ENCODE data around the gene LTF.

DNA sequence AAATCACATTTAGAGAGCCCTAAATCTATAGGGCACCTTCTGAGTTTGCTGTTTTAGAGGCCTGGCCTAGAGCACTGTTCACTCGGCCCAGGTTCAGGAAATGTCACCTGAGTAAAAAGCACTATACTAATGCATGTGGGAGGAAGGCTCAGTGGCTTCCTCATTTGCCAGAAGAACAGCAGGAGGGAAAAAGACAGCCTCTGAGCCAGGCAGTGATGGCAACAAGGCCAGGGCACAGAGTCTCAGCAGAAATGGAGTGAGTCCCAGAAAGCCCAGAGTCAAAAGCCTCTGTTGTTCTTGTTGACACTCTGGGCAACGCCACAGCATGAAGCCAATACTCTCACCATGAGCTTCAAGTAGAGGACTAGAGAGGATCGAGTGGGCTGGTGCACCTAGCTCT is 25.9 kb downstream of the LTF start:
- TF ChIP-seq, protein P1, sequence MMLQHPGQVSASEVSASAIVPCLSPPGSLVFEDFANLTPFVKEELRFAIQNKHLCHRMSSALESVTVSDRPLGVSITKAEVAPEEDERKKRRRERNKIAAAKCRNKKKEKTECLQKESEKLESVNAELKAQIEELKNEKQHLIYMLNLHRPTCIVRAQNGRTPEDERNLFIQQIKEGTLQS (IDR thresholded peaks at IDR 0.05): no peak
- TF ChIP-seq, protein P2, sequence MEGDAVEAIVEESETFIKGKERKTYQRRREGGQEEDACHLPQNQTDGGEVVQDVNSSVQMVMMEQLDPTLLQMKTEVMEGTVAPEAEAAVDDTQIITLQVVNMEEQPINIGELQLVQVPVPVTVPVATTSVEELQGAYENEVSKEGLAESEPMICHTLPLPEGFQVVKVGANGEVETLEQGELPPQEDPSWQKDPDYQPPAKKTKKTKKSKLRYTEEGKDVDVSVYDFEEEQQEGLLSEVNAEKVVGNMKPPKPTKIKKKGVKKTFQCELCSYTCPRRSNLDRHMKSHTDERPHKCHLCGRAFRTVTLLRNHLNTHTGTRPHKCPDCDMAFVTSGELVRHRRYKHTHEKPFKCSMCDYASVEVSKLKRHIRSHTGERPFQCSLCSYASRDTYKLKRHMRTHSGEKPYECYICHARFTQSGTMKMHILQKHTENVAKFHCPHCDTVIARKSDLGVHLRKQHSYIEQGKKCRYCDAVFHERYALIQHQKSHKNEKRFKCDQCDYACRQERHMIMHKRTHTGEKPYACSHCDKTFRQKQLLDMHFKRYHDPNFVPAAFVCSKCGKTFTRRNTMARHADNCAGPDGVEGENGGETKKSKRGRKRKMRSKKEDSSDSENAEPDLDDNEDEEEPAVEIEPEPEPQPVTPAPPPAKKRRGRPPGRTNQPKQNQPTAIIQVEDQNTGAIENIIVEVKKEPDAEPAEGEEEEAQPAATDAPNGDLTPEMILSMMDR (IDR thresholded peaks at IDR 0.05 in 2 of 3, conservative IDR thresholded peaks at IDR 0.05 in 1 of 3; ENCODE audit: borderline replicate concordance in 1 of 3, insufficient read depth in 1 of 3, low read depth in 2 of 3, low read length in 2 of 3): no peak
- TF ChIP-seq YY1 (IDR thresholded peaks at IDR 0.05; ENCODE audit: extremely low read depth, insufficient replicate concordance, low read depth, low read length) (no peak), POLR2AphosphoS5 (IDR thresholded peaks at IDR 0.05; ENCODE audit: low read depth, low read length) (no peak), EZH2 (IDR thresholded peaks at IDR 0.05) (no peak), POLR2A (IDR thresholded peaks at IDR 0.05; ENCODE audit: borderline replicate concordance, extremely low read depth, insufficient read depth, insufficient read length) (no peak), SIN3A (IDR thresholded peaks at IDR 0.05; ENCODE audit: low read depth) (no peak), CEBPB (IDR thresholded peaks at IDR 0.05; ENCODE audit: low read depth) (no peak), ZFX (IDR thresholded peaks at IDR 0.05) (no peak), TCF7L2 (IDR thresholded peaks at IDR 0.05; ENCODE audit: borderline replicate concordance, extremely low read depth, insufficient read depth, insufficient read length) (no peak)
- TF ChIP-seq, protein P3, sequence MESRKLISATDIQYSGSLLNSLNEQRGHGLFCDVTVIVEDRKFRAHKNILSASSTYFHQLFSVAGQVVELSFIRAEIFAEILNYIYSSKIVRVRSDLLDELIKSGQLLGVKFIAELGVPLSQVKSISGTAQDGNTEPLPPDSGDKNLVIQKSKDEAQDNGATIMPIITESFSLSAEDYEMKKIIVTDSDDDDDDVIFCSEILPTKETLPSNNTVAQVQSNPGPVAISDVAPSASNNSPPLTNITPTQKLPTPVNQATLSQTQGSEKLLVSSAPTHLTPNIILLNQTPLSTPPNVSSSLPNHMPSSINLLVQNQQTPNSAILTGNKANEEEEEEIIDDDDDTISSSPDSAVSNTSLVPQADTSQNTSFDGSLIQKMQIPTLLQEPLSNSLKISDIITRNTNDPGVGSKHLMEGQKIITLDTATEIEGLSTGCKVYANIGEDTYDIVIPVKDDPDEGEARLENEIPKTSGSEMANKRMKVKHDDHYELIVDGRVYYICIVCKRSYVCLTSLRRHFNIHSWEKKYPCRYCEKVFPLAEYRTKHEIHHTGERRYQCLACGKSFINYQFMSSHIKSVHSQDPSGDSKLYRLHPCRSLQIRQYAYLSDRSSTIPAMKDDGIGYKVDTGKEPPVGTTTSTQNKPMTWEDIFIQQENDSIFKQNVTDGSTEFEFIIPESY (IDR thresholded peaks at IDR 0.05; ENCODE audit: extremely low read depth, insufficient replicate concordance, low read length): no peak
